HEK293T (cell line): ENCODE results near the gene PLEKHF1.

Source experiments
- CTCF ChIA-PET: fragments of 350-600 bp; formaldehyde crosslinking; extraction: SDS; loops from one replicate; lab custom pipeline; 2021; ENCODE audit warnings: antibody characterized with exemption, inconsistent platforms; lab: Yijun Ruan, JAX
- POLR2A ChIA-PET: fragments of 350-600 bp; formaldehyde crosslinking; extraction: SDS; loops from one replicate; lab custom pipeline; 2020; ENCODE audit warnings: antibody characterized with exemption, inconsistent platforms; lab: Yijun Ruan, JAX
- DNase-seq: peaks from one replicate; pipeline ENCODE4 v3.0.0; 2012; ENCODE audit warnings: mixed read lengths; ENCODE audit errors: extremely low spot score
- ARNT ChIP-seq: fragments of 450-650 bp; IDR thresholded peaks from 2 replicates; pipeline ENCODE4 v1.6.1; 2017; ENCODE audit warnings: mild to moderate bottlenecking
- BHLHE40 ChIP-seq: fragments of 450-650 bp; IDR thresholded peaks from 2 replicates; pipeline ENCODE4 v1.6.1; 2016; ENCODE audit warnings: mild to moderate bottlenecking, moderate library complexity, borderline replicate concordance
- CTBP1 ChIP-seq: fragments of 450-650 bp; IDR thresholded peaks from 2 replicates; pipeline ENCODE4 v1.6.1; 2016; ENCODE audit warnings: borderline replicate concordance
- ELF4 ChIP-seq: fragments of 450-650 bp; IDR thresholded peaks from 2 replicates; pipeline ENCODE4 v1.6.1; 2017; ENCODE audit warnings: antibody characterized with exemption
- FOXA1 ChIP-seq: fragments of 450-650 bp; IDR thresholded peaks from 2 replicates; pipeline ENCODE4 v1.6.1; 2016; ENCODE audit warnings: mild to moderate bottlenecking
- FOXK2 ChIP-seq: fragments of 450-650 bp; IDR thresholded peaks from 2 replicates; pipeline ENCODE4 v1.6.1; 2016; ENCODE audit warnings: mild to moderate bottlenecking
- FOXM1 ChIP-seq: fragments of 450-650 bp; IDR thresholded peaks from 2 replicates; pipeline ENCODE4 v1.6.1; 2017; ENCODE audit warnings: mild to moderate bottlenecking, borderline replicate concordance
- HDGF ChIP-seq: fragments of 450-650 bp; IDR thresholded peaks from 2 replicates; pipeline ENCODE4 v1.6.1; 2017; ENCODE audit warnings: antibody characterized with exemption, borderline replicate concordance
- L3MBTL2 ChIP-seq: fragments of 450-650 bp; conservative IDR thresholded peaks from 2 replicates; pipeline ENCODE4 v1.6.1; 2016; ENCODE audit warnings: mild to moderate bottlenecking
- LEF1 ChIP-seq: fragments of 450-650 bp; IDR thresholded peaks from 2 replicates; pipeline ENCODE4 v1.6.1; 2017; ENCODE audit warnings: mild to moderate bottlenecking, borderline replicate concordance
- NFRKB ChIP-seq: fragments of 450-650 bp; IDR thresholded peaks from 2 replicates; pipeline ENCODE4 v1.6.1; 2016; ENCODE audit warnings: mild to moderate bottlenecking, moderate library complexity
- PKNOX1 ChIP-seq: fragments of 450-650 bp; IDR thresholded peaks from 2 replicates; pipeline ENCODE4 v1.6.1; 2016
- SP1 ChIP-seq: fragments of 450-650 bp; IDR thresholded peaks from 2 replicates; pipeline ENCODE4 v1.6.1; 2017
- SUZ12 ChIP-seq: fragments of 450-650 bp; IDR thresholded peaks from 2 replicates; pipeline ENCODE4 v1.6.1; 2016; ENCODE audit warnings: mild to moderate bottlenecking
- TARDBP ChIP-seq: fragments of 450-650 bp; IDR thresholded peaks from 2 replicates; pipeline ENCODE4 v1.6.1; 2016
- ZNF384 ChIP-seq: fragments of 450-650 bp; IDR thresholded peaks from 2 replicates; pipeline ENCODE4 v1.6.1; 2016

The PLEKHF1 gene

GRCh38 chr19:29714371-29714952, 49.2 kb downstream of the PLEKHF1 start:
- POLR2A ChIA-PET = interaction anchor here (0.8 to 4.8 kb wide), 11 partner anchors 8 to 131 kb away, joined by 3 to 34 read pairs (median 4); partner anchors contain the start of genes PLEKHF1 and POP4

GRCh38 chr19:29714953-29715700, 49.9 kb downstream of the PLEKHF1 start, which contains the start of gene C19orf12:
Gene C19orf12 (minus strand): TSS chr19:29715261. CDS start chr19:29708413, 6,848 bp downstream.
- POLR2A ChIA-PET = interaction anchor here (0.8 to 4.8 kb wide), 11 partner anchors 9 to 130 kb away, joined by 3 to 34 read pairs (median 4); partner anchors contain the start of genes PLEKHF1 and POP4
- CTCF ChIA-PET = interaction anchor here (1.7 to 2.5 kb wide), 2 partner anchors 21 to 104 kb away, joined by 9 to 22 read pairs; no protein-coding TSS in a partner anchor
- peak; percentile 79 for DNase-seq
- TF ChIP-seq ELF4 (peak; percentile 34; the same call in 1 of the 2 replicates), PKNOX1 (no peak), L3MBTL2 (peak; percentile 38; the same call in 1 of the 2 replicates), HDGF (peak; percentile 39; the same call in 1 of the 2 replicates)

More at GRCh38 chr19:29714371-29714952, 49.2 kb downstream of the PLEKHF1 start:
- DNase-seq = no peak
- TF ChIP-seq FOXK2 (no peak), CTBP1 (no peak), FOXM1 (no peak), ZNF384 (no peak), LEF1 (no peak)
- CTCF ChIA-PET = no interaction called here

- POLR2A ChIA-PET = interaction anchor here (0.7 to 4.8 kb wide), 12 partner anchors 9 to 109 kb away, joined by 3 to 34 read pairs (median 4); partner anchors contain the start of genes PLEKHF1 and POP4
- CTCF ChIA-PET = interaction anchor here (0.6 to 2.5 kb wide), 18 partner anchors 10 to 209 kb away, joined by 3 to 22 read pairs (median 4); partner anchors contain the start of gene POP4
- DNase-seq = no peak
- TF ChIP-seq ELF4 (no peak), HDGF (no peak), ARNT (no peak), FOXM1 (no peak), CTBP1 (no peak), L3MBTL2 (no peak), SP1 (no peak), BHLHE40 (no peak), NFRKB (no peak), SUZ12 (no peak), FOXK2 (no peak), PKNOX1 (no peak), FOXA1 (no peak), ZNF384 (no peak)
Measured at GRCh38 chr19:29715701-29716581, 50.7 kb downstream of the PLEKHF1 start.

GRCh38 chr19:29717051-29717450, 51.8 kb downstream of the PLEKHF1 start:
- CTCF ChIA-PET = interaction anchor here (0.6 to 2.5 kb wide), 16 partner anchors 8 to 152 kb away, joined by 3 to 22 read pairs (median 4); partner anchors contain the start of gene POP4

More at GRCh38 chr19:29717051-29717450, 51.8 kb downstream of the PLEKHF1 start:
- DNase-seq = no peak
- no peak for TF ChIP-seq ELF4
- no peak for TF ChIP-seq HDGF
- TF ChIP-seq CTBP1 = no peak
- no peak for TF ChIP-seq BHLHE40
- no peak for TF ChIP-seq PKNOX1
- no peak for TF ChIP-seq FOXK2
- no peak for TF ChIP-seq FOXM1
- TF ChIP-seq NFRKB = no peak
- TF ChIP-seq ARNT = no peak
- TF ChIP-seq TARDBP = no peak
- POLR2A ChIA-PET = interaction anchor here (1.0 to 4.8 kb wide), 5 partner anchors 13 to 111 kb away, joined by 3 to 34 read pairs (median 5); partner anchors contain the start of gene POP4
